Subcutaneous adipose tissue (tissue), 4 donors: ENCODE data around the gene CRACR2A. TPM values are rescaled to one million over a fixed set of nuclear protein-coding genes. Genes with fewer than 3 reads are reported as not detected.

Source experiments
- CTCF ChIP-seq: fragments of 450-650 bp; IDR thresholded peaks from one replicate; pipeline ENCODE4 v1.5.1; 2016; ENCODE audit warnings: low read depth, mild to moderate bottlenecking, control low read depth, antibody characterized with exemption, moderate library complexity
- total RNA-seq, 4 donors: library from RNA; depleted of rRNA; stranded (reverse); fragments of >200 nt; gene quantifications; one replicate each; pipeline ENCODE4 v1.1.0, GENCODE V29; 2016

The CRACR2A gene
- total RNA-seq, 4 donors from 2014 or later, result 3.8 to 6.8 (median 6.2) TPM

- TF ChIP-seq CTCF, result no peak
These were observed 47.6 kb downstream of the CRACR2A start for GRCh38 chr12:3705354-3705675.

GRCh38 chr12:3704512-3705353, 48.2 kb downstream of the CRACR2A start:
- TF ChIP-seq CTCF, result no peak

- no peak for TF ChIP-seq CTCF
These were observed 52.0 kb downstream of the CRACR2A start for GRCh38 chr12:3700861-3701260.

GRCh38 chr12:3698218-3698974, 54.5 kb downstream of the CRACR2A start:
- no peak for TF ChIP-seq CTCF

- TF ChIP-seq CTCF, result no peak
These were observed 55.5 kb downstream of the CRACR2A start for GRCh38 chr12:3697311-3697870.

- no peak for TF ChIP-seq CTCF
These were observed 58.2 kb downstream of the CRACR2A start for GRCh38 chr12:3694673-3695072.
